Measurements from ENCODE around the gene GLT8D1.
"Not testable (repeated sequence)": the region's sequence is repeated elsewhere in the genome, so short reads cannot be mapped to it uniquely, and the experiment has no call there.

GLT8D1 gene, protein sequence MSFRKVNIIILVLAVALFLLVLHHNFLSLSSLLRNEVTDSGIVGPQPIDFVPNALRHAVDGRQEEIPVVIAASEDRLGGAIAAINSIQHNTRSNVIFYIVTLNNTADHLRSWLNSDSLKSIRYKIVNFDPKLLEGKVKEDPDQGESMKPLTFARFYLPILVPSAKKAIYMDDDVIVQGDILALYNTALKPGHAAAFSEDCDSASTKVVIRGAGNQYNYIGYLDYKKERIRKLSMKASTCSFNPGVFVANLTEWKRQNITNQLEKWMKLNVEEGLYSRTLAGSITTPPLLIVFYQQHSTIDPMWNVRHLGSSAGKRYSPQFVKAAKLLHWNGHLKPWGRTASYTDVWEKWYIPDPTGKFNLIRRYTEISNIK

DNA sequence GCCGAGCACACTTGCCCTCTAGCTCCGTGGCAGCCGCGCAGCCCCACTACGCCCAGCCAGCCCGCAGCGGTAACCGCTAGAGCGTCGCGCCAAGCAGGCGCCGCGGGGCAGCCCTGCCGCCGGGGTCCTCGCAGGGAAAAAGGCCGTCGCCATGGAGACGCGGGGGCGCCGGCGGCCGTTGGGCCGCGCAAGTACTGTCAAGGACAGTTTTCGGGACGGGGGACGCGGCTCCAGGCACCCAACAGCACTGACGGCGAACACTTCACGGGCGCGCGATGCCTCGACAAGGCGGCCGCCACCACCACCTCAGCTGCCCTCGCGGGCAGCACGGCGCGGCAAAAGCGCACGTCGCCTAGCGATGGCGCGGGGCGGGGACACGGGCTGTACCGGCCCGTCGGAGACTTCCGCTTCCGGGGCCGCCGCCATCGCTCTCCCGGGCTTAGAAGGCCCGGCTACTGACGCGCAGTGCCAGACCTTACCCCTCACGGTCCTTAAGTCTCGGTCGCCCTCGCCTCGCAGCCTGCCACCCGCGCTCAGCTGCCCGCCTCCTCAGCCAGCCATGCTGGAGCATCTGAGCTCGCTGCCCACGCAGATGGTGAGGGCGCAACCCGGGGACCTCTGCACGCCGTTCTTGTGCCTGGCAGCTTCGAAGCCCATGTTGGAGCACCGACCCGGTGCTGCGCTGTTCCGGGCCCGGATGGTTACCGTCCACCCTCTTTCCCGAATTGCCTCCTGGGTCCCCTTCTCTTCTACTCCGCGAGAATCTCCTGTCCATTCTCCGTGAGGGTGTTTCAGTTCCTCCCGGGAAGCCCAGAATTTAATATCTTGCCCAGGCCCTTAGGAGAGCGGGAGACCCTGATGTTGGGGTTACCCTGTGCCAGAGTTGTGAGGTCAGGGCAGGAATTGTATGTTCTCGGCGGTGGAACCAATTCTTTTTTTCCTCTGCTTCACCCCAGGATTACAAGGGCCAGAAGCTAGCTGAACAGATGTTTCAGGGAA, at the start of gene GLT8D1, which contains the start of gene SPCS1:
Gene GLT8D1 (minus strand): TSS at position 104 of the 999 bp plus-strand sequence. CDS start 5,331 bp downstream, outside the sequence.
Gene SPCS1 (plus strand): TSS at position 419 of the 999 bp plus-strand sequence. CDS start 141 bp downstream, at position 560.
- DNase-seq: peak in 1 of 2 experiments; percentile 71

DNA sequence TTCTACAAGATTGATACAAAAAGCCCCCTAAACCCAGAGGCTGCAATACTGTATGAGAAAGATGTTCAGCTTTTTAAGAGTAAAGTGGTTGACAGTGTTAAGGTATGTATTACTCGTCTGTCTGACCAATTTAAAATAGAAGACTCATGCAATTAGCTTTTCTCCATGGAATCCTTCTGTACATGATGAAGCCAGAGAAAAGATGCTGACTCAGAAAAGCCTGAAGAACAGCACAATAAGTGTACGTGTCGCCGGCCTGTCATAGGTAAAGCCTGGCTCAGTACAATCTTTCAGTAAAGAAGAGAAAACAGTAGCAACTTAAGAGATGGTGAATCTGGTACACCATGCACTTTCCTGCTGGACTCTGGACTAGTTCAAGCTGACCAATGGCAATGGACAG, 48.8 kb upstream of the GLT8D1 start:
- no peak for DNase-seq

DNA sequence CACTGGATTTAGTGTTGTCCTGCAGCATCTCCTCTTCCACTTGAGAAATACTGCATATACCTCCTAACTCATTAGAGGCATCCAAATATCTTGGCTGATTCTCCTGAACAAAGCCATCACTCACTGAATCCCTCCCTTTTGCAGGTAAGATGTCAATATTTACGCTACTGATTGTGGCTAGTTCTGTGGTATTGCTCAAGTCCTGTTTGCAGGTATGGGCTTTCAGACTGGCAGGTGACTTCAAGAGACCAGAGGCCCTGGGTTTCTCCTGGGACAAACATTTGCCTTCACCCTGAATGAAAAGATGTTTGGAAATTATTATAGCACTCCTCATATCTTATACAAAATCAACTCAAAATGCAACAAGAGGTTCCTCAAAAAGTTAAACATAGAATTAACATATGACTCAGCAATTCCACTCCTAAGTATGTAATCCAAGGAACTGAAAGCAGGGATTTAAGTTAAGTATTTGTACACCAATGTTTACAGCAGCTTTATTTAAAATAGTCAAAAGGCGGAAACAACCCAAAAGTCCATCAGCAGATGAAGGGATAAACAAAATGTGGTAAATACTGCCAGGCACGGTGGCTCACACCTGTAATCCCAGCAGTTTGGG, 46.6 kb upstream of the GLT8D1 start:
- DNase-seq: no peak

DNA sequence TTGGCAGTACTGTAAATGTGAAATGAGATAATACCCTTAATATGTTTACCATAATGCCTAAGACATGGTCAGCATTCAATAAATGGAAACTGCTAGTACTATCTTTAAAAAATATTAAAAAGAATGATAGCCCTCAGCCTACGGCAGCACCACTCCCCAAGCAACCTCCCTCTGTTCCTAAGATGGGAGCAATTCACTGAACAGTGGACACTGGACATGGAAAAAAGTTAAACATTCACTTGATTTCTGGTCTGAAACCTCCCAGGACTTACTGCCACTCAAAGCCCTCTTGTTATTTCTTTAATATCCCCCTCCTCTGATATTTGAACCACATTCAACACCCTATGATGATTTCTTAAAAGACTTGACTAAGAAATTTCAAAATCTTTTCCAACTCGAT, 38.1 kb upstream of the GLT8D1 start:
- no peak for DNase-seq

DNA sequence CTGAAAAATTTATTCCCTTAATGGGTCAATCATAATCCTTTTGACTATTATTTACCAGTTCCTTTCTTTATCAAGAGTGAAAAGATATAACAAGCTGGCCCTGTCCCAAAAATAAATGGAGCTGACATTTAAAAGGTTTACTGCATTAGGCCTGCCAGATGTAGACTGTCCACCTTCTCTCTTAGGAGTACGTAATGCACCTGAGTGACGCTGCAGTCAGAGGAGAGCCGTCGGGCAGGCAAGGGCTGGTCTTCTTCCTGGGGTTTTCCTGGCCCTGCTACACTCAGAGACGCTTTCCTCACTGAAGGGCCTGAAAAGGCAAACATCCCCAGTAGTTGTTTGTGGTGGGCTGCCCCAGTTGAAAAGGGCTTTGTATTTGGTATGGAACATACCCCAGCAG, 37.6 kb upstream of the GLT8D1 start:
- no peak for DNase-seq

DNA sequence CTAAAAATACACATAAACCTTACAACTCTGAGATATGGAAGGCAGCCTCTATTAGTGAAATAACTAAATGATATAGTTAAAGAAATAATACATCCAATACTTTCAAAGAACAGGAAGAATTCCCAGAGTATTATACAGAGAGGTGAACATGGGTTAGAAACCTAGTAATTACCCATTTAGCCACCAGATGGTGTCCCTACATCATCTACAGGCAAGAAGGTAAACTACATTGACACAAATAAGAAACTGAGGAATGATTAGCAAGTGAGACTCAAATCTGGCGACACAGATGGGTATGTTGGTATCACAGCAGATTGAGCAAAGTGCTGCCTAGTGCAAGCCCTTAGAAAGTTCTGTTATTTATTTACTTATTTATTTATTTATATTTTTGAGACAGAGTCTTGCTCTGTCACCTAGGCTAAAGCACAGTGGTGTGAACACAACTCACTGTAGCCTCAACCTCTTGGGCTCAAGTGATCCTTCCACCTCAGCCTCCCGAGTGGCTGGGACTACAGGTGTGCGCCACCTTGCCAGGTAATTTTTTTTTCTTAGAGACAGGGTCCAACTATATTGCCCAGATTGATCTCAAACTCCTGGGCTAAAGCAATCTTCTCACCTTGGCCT, 36.9 kb upstream of the GLT8D1 start:
- peak in 1 of 2 experiments; percentile 23 for DNase-seq

DNA sequence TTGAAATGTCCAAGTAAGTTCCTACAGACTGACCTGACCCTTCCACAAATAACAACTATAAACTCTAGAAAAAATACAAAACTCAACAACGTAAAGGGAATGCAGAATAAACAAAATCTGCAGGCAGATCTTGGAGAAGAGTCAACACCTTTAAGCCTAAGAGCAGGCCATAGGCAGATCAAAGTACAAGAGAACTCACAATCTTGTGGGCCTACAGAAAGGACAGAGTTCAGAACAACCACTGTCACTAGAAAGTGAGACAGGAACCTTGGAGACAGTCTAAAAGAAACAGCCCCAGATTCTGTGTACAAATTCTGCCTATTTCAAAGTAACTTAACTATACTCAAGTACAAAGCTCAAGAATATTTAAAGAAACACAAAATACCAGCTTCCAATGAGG, 34.1 kb upstream of the GLT8D1 start:
- no peak for DNase-seq

DNA sequence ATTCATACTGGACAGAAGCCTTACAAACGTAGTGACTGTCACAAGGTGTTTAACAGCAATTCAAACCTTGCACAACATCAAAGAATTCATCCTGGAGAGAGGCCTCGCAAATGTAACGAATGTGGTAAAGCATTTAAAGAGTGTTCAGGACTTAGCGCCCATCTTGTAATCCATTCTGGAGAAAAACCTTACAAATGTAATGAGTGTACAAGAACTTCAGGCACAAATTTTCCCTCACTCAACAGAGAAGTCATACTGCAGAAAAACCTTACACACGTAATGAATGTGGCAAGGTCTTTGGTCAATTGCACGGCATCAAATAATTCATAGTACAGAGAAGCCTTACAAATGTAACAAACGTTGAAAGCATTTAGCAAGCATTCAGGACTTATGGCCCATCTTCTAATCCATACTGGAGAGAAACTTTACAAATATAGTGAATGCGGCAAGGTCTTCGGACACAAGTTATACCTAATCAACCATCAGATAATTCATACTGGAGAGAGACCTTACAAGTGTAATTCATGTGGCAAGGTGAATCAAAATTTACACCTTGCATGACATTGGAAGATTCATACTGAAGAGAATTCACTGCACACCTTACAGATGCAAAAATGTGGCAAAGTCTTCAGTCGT, 27.8 kb upstream of the GLT8D1 start:
- DNase-seq: no peak

DNA sequence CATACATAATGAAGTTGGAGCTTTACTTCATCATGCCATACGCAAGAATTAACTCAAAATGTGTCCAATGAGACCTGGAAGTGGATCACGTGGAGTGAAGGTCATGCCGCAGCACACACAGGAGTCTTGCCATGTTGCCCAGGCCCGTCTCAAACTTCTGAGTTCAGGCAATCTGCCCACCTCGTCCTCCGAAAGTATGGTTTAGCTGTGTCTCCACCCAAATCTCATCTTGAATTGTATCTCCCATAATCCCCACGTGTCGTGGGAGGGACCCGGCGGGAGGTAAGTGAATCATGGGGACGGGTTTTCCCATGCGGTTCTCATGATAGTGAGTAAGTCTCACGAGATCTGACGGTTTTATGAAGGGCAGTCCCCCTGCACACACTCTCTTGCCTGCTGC, 26.0 kb upstream of the GLT8D1 start:
- DNase-seq: no peak

DNA sequence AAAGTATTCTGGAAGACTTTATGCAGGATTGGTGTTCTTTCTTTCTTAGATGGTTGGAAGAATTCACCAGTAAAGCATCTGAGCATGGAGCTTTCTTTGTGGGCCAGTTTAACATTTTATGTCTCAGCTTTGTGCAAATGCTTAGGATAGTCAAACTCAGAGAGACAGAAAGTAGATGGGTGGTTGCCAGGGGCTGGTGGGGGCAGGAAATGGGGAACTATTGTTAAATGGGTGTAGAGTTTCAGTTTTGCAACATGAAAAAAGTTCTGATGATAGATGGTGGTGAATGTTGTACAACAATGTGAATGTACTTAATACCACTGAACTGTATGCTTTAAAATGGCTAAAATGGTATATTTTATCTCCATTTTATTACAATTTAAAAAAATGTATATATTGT, 25.1 kb upstream of the GLT8D1 start:
- no peak for DNase-seq

DNA sequence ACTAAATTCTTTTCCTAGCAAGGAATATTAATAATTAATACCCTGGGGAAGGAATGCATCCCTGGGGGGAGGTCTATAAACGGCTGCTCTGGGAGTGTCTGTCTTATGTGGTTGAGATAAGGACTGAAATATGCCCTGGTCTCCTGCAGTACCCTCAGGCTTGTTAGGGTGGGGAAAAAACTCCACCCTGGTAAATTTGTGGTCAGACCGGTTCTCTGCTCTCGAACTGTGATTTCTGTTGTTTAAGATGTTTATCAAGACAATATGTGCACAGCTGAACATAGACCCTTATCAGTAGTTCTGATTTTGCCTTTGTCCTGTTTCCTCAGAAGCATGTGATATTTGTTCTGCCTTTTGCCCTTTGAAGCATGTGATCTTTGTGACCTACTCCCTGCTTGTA, 23.2 kb upstream of the GLT8D1 start:
- DNase-seq: not testable (repeated sequence)

DNA sequence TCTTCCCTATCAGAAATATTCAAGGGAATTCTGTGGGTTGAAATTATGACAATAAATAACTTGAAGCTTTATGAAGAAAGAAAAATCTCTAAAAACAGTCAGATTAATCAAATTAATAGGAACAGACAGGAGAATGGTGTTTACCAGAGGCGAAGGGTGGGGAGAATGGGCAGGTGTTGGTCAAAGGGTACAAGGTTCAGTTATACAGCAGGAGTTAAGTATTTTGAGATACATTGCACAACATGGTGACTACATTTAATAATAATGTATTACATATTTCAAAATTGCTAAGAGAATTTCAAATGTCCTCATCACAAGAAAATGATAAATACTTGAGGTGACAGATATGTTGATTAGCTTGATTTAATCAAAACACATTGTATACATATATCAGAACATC, 18.9 kb upstream of the GLT8D1 start:
- DNase-seq: no peak

DNA sequence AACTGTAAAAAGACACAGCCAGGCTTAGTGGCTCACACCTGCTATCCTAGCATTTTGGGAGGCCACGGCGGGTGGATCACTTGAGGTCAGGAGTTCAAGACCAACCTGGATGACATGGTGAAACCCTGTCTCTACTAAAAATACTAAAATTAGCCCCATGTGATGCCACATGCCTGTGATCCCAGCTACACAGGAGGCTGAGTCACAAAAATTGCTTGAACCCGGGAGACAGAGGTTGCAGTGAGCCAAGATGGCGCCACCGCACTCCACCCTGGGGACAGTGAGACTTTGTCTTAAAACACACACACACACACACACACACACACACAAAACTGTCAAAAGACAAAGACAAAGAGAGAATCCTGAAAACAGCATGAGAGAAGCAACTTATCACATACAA, 18.3 kb upstream of the GLT8D1 start:
- DNase-seq: no peak

DNA sequence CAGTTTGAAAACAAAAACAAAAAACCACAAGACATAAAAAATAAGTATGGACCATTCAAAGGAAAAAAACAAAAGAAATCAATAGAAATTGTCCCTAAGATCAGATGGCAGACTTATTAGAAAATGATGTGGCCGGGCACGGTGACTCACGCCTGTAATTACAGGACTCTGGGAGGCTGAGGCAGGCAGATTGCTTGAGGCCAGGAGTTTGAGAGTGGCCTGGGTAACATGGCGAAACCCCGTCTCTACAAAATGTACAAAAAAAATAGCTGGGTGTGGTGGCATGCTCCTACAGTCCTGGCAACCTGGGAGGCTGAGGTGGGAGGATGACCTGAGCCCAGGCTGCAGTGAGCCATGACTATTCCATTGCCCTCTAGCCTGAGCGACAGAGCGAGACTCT, 16.9 kb upstream of the GLT8D1 start:
- no peak for DNase-seq

DNA sequence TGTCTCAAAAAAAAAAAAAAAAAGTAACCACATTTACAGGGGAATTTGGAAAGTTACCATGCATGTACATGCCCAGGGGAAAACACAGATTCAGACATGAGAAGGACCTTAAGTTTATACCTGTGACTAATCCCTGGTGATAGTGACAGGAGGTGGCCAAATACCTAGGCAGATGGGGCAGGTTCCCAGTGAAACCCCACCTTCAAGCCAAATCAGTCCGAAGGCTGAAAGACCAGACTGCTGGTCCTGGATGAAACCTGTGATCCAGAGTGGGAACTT, 16.1 kb upstream of the GLT8D1 start:
- DNase-seq: no peak

DNA sequence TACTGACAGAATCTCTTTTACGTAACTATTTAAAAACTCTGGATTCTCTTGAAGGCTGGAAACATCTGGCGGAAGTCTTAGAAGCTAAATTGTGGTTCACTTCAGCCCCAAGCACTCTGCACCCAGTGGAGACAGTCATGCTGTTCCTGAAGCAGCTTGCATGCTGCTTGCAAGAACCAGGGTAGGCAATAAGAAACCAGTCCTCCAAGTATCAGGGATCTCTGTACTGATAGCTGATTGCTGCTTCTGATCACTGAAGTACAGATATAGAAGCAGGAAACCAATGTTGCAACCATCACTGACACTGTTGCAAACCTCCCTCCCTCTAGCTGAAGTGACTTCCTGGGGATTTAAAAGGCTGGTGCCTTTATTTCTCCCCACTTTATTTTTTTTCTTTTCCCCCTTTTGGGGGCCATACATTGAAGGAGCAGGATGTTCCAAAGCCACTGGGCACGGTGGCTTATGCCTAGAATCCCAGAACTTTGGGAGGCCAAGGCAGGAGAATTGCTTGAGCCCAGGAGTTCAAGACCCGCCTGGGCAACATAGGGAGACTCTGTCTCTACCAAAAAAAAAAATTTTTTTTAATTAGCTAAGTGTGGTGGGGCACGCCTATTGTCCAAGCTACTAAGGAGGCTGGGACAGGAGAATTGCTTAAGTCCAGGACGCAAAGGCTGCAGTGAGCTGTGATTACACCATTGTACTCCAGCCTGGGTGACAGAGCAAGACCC, 15.6 kb upstream of the GLT8D1 start:
- DNase-seq: no peak

DNA sequence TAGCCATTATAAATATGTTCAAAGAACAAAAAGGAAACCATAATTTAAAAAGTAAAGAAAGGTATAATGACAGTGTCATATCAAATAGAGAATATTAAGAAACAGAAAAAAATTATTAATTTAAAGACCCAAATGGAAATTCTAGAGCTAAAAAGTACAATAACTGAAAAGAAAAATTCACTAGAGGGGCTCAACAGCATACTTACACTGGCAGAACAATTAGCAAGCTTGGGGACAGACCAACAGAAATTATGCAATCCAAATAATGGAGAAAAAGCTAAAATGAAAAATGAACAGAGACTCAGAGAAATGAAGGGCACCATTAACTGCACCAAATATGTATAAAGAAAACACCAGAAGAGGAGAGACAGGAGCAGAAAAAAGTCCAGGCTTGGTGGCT, 14.0 kb upstream of the GLT8D1 start:
- no peak for DNase-seq

DNA sequence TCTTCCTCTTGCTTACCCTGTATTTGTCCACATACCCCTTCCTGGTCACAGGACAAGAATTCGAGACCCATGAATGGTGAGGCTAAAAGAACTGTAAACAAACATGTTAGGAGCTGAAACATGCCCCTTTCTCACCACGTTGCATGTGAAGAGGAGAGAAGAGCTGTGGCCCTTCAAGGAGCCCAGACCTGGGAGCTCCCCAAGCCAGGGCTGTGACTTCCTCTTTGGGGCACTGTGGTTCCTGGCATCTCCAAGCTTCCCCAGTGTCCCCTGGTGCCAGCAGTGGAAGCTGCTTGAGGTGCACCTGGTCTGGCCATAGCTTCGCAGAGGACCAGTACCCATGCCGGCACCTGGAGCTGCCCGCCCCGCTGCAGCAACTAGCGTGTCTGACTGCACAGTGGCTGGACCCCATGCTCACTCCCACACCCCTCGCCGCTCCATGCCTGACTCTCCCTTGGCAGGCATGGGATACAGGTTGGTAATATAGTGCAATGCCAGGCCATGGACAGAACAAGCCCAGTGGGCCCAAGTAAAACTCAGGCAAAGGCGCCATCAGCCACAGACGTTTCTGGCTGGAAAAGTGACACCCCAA, 10.2 kb upstream of the GLT8D1 start:
- DNase-seq: no peak

DNA sequence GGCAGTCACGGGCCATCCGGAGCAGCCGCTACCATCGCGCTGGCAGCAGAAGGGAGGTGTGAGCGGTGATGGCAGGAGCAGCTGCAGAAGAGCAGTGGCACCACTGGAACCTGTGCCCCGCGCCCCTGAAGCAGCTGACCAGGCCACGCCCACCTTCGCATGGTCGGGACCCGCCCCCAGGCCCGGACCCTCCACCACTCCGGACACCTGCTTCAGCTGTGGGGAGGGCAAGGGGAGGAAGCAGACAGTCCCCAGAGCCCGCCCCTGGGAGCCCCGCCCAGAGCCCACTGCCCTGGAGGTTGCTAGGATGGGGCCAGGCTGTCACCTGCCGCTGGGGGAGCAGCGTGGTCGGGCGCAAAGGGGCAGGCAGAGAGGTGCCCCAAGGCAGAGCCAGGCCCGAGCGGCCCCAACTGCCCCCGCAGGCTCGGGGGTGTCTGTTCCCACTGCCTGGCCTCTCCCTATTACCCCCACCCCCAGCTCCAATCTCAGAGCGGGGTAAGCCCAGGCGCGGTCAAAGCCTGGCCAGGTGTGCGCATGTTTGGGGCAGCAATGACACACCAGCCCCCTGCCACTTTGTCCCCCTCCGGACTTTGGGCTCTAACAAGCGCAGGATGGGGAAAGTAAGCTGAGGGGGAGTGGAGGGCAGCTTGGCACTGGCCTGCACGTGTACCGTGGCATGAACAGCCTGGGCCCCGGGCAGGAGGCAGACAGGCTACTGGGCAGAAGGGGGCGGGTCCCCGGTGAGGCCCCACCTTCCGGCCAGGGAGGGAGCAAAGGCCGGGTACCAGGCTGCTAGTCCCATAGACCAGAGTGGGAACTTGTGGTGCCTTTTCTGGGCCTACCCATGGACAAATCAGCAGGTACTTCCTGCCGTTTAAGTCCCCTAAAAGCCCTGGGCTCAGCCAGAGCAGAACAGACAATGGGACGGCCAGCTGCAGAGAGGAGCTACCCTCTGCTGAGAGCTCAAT, 9.0 kb upstream of the GLT8D1 start:
- no peak for DNase-seq
